Measurements from ENCODE around the gene HDGFL2.

Gene HDGFL2

GRCh38 chr19:4432918-4433506, 39.1 kb upstream of the HDGFL2 start:
- H3K27me3 ChIP-seq (ENCODE audit: insufficient read depth, low read length, poor library complexity), result no peaks in the 10 kb centered on the region
- H3K9me3 ChIP-seq (ENCODE audit: insufficient read depth, low read length, severe bottlenecking), result no peaks in the 10 kb centered on the region
- peaks cover 96% of the 10 kb centered on the region for H3K36me3 ChIP-seq (ENCODE audit: insufficient read depth, low read length)
- no peak overlapping the region for H3K4me3 ChIP-seq (ENCODE audit: low read depth in 1 of 2, low read length in 2 of 2)
- DNase-seq (no peak), ATAC-seq (ENCODE audit: insufficient read depth, low read depth) (no peak)
- no peak overlapping the region for H3K4me2 ChIP-seq (ENCODE audit: insufficient read depth, low read length)
- no peaks in the 10 kb centered on the region for H3K4me1 ChIP-seq (ENCODE audit: insufficient read depth, low read length)
- no peak for TF ChIP-seq EZH2 (IDR thresholded peaks at IDR 0.05; ENCODE audit: borderline replicate concordance, low read depth, low read length, severe bottlenecking)
- TF ChIP-seq CTCF (IDR thresholded peaks at IDR 0.05; ENCODE audit: borderline replicate concordance, extremely low read depth, low read length, poor library complexity, severe bottlenecking), result no peak
- H3K9ac ChIP-seq (ENCODE audit: low read depth, low read length), result no peak overlapping the region
- peaks cover 76% of the 10 kb centered on the region for H4K20me1 ChIP-seq (ENCODE audit: insufficient read depth, low read length)
- no peak overlapping the region for H3K27ac ChIP-seq (ENCODE audit: low read length)
- H3K79me2 ChIP-seq (ENCODE audit: insufficient read depth, low read length), result peaks cover 75% of the 10 kb centered on the region
- no peak overlapping the region for H2AFZ ChIP-seq (ENCODE audit: low read depth, low read length)

- no peak overlapping the region for H3K4me3 ChIP-seq (ENCODE audit: low read depth in 1 of 2, low read length in 2 of 2)
- H3K27ac ChIP-seq (ENCODE audit: low read length), result no peak overlapping the region
- no peak overlapping the region for H3K4me2 ChIP-seq (ENCODE audit: insufficient read depth, low read length)
- H3K4me1 ChIP-seq (ENCODE audit: insufficient read depth, low read length), result no peaks in the 10 kb centered on the region
- peaks cover 97% of the 10 kb centered on the region for H3K36me3 ChIP-seq (ENCODE audit: insufficient read depth, low read length)
- H3K27me3 ChIP-seq (ENCODE audit: insufficient read depth, low read length, poor library complexity), result no peaks in the 10 kb centered on the region
- H3K9me3 ChIP-seq (ENCODE audit: insufficient read depth, low read length, severe bottlenecking), result no peaks in the 10 kb centered on the region
- no peak for DNase-seq
- ATAC-seq (ENCODE audit: insufficient read depth, low read depth), result no peak
- peaks cover 74% of the 10 kb centered on the region for H4K20me1 ChIP-seq (ENCODE audit: insufficient read depth, low read length)
- TF ChIP-seq CTCF (IDR thresholded peaks at IDR 0.05; ENCODE audit: borderline replicate concordance, extremely low read depth, low read length, poor library complexity, severe bottlenecking) (no peak), EZH2 (IDR thresholded peaks at IDR 0.05; ENCODE audit: borderline replicate concordance, low read depth, low read length, severe bottlenecking) (no peak)
- H3K79me2 ChIP-seq (ENCODE audit: insufficient read depth, low read length), result peaks cover 73% of the 10 kb centered on the region
- H2AFZ ChIP-seq (ENCODE audit: low read depth, low read length), result no peak overlapping the region
- H3K9ac ChIP-seq (ENCODE audit: low read depth, low read length), result no peak overlapping the region
Observed at GRCh38 chr19:4434391-4434790, 37.7 kb upstream of the HDGFL2 start.

GRCh38 chr19:4436231-4436630, 35.9 kb upstream of the HDGFL2 start:
- TF ChIP-seq CTCF (IDR thresholded peaks at IDR 0.05; ENCODE audit: borderline replicate concordance, extremely low read depth, low read length, poor library complexity, severe bottlenecking), result no peak
- no peak for TF ChIP-seq EZH2 (IDR thresholded peaks at IDR 0.05; ENCODE audit: borderline replicate concordance, low read depth, low read length, severe bottlenecking)
- Histone ChIP-seq H3K9me3 (ENCODE audit: insufficient read depth, low read length, severe bottlenecking) (no peaks in the 10 kb centered on the region), H3K79me2 (ENCODE audit: insufficient read depth, low read length) (peaks cover 76% of the 10 kb centered on the region), H3K4me2 (ENCODE audit: insufficient read depth, low read length) (no peak overlapping the region), H3K4me1 (ENCODE audit: insufficient read depth, low read length) (no peaks in the 10 kb centered on the region), H3K36me3 (ENCODE audit: insufficient read depth, low read length) (peaks cover 92% of the 10 kb centered on the region), H3K9ac (ENCODE audit: low read depth, low read length) (no peak overlapping the region), H4K20me1 (ENCODE audit: insufficient read depth, low read length) (peaks cover 80% of the 10 kb centered on the region), H3K27me3 (ENCODE audit: insufficient read depth, low read length, poor library complexity) (no peaks in the 10 kb centered on the region), H2AFZ (ENCODE audit: low read depth, low read length) (no peak overlapping the region), H3K4me3 (ENCODE audit: low read depth in 1 of 2, low read length in 2 of 2) (no peak overlapping the region), H3K27ac (ENCODE audit: low read length) (no peak overlapping the region)
- DNase-seq (no peak), ATAC-seq (ENCODE audit: insufficient read depth, low read depth) (no peak; the same call in 2 of the 3 replicates)
